ENCODE results near the gene SLC5A1.

DNA sequence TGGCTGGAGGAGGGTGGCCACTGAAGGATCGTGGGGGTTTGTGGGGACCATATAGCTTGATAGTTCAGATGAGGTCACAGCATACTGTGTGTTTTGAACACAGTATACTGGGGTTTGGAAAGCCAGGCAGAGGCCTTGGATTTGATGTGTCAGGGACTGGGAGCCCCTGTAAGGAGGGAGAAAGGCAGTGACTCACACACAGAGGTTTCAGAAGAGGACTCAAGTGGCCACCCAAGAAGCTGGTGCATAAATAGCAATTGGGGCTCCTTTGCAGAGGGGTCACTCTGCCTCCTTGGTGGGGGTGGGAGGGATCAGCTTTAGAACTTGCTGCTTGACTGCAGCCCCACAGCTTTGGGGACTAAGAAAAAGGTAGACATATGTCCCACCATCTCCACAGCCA lies 39.3 kb downstream of the SLC5A1 start:
- no peak for TF ChIP-seq POLR2A (IDR thresholded peaks at IDR 0.05)
- TF ChIP-seq, protein P1, sequence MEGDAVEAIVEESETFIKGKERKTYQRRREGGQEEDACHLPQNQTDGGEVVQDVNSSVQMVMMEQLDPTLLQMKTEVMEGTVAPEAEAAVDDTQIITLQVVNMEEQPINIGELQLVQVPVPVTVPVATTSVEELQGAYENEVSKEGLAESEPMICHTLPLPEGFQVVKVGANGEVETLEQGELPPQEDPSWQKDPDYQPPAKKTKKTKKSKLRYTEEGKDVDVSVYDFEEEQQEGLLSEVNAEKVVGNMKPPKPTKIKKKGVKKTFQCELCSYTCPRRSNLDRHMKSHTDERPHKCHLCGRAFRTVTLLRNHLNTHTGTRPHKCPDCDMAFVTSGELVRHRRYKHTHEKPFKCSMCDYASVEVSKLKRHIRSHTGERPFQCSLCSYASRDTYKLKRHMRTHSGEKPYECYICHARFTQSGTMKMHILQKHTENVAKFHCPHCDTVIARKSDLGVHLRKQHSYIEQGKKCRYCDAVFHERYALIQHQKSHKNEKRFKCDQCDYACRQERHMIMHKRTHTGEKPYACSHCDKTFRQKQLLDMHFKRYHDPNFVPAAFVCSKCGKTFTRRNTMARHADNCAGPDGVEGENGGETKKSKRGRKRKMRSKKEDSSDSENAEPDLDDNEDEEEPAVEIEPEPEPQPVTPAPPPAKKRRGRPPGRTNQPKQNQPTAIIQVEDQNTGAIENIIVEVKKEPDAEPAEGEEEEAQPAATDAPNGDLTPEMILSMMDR (IDR thresholded peaks at IDR 0.05 in 8 of 11, conservative IDR thresholded peaks at IDR 0.05 in 3 of 11), result no peak

Measured in spleen (tissue), 7 donors.